Adrenal gland (tissue), 19 donors: ENCODE data around the gene AFAP1L1. TPM values are rescaled to one million over a fixed set of nuclear protein-coding genes. Genes with fewer than 3 reads are reported as not detected.

Experiments used
- DNase-seq, 7 donors: peaks; one replicate each; pipeline ENCODE4 v3.0.0-alpha.2; 2019 to 2020
- H3K27ac ChIP-seq, 5 donors: fragments of 200-600 bp; sonication (generic) in 4 of 5; 1 replicate in 3 of 5; 2 replicates in 2 of 5; pipeline versions ENCODE4 v1.5.1 to v1.8.0; 2016 to 2020; ENCODE audit warnings: mild to moderate bottlenecking in 1 of 5
- H3K27me3 ChIP-seq: fragments of 200-600 bp; 2 replicates; pipeline ENCODE4 v1.8.0; 2021
- H3K36me3 ChIP-seq, 2 donors: fragments of 200-600 bp; replicated peaks in 1 of 2; 1 replicate in 1 of 2; 2 replicates in 1 of 2; pipeline versions ENCODE4 v1.5.1 to v1.8.0; 2018 to 2022
- H3K4me1 ChIP-seq, 2 donors: fragments of 200-600 bp; replicated peaks in 1 of 2; 1 replicate in 1 of 2; 2 replicates in 1 of 2; pipeline versions ENCODE4 v1.5.1 to v1.8.0; 2018 to 2021
- H3K4me3 ChIP-seq, 4 donors: fragments of 200-600 bp; sonication (generic) in 3 of 4; one replicate each; pipeline ENCODE4 v1.5.1; 2016 to 2018
- H3K9me3 ChIP-seq, 3 donors: fragments of 200-600 bp; sonication (generic) in 1 of 3; replicated peaks in 1 of 3; 1 replicate in 2 of 3; 2 replicates in 1 of 3; pipeline versions ENCODE4 v1.5.1 to v1.8.0; 2016 to 2021
- POLR2A ChIP-seq, 2 donors: fragments of 450-650 bp; IDR thresholded peaks; one replicate each; pipeline ENCODE4 v1.6.1; 2017; ENCODE audit warnings: antibody characterized with exemption in 2 of 2, mild to moderate bottlenecking in 2 of 2, moderate library complexity in 1 of 2
- WGBS, 4 donors: extraction: QIAGEN DNeasy Blood & Tissue Kit in 2 of 4; methylation state at CpG; one replicate each; pipeline versions ENCODE4 v1.1.5 to v1.1.7; 2013 to 2017; 5-methylcytosine and 5-hydroxymethylcytosine counted together
- intact Hi-C, 2 donors: fragments of 100-400 bp; cut with DNase I; formaldehyde crosslinking; loops; one replicate each; pipeline versions ENCODE4 v1.14.1 to v1.15.0; 2022 to 2023
- long read RNA-seq, 10 donors: library from polyadenylated mRNA in 3 of 10; unstranded in 2 of 10; stranded (forward) in 1 of 10; transcript quantifications; one replicate each; pipeline ENCODE4 v2.0.0 and lab custom pipeline, GENCODE V29; 2021 to 2026
- polyA plus RNA-seq, 3 donors: library from polyadenylated mRNA; stranded (reverse); fragments of 200-250 nt in 2 of 3; fragments of 350-450 nt in 1 of 3; fragmentation: Illumina TruSeq in 1 of 3; extraction: RNeasy Lipid Tissue Mini Kit (QIAGEN cat#74804) in 1 of 3; gene quantifications; one replicate each; pipeline ENCODE4 v1.2.3, GENCODE V29; 2013 to 2014
- total RNA-seq, 9 donors: library from RNA; depleted of rRNA in 4 of 9; stranded (reverse); fragments of >200 nt in 4 of 9; fragments of 120-200 nt in 1 of 9; fragmentation: NEBNext Ultra II Directional in 1 of 9; extraction: Animal tissue kit (Norgen Biotek cat#: 25700) in 1 of 9; gene quantifications; one replicate each; pipeline versions ENCODE4 v1.1.0 to v1.2.4, GENCODE V29; 2013 to 2023
- TF ChIP-seq, protein P1 (sequence below), 6 experiments: fragments of 450-650 bp in 4 of 6; fragments of 200-600 bp in 2 of 6; sonication (generic) in 1 of 6; IDR thresholded peaks; 1 replicate in 5 of 6; 2 replicates in 1 of 6; pipeline versions ENCODE4 v1.5.1 to v1.8.0; 2016 to 2021; ENCODE audit warnings: antibody characterized with exemption in 6 of 6, mild to moderate bottlenecking in 2 of 6, moderate library complexity in 1 of 6
- donor health status: healthy with polysubstance abuse.
- donor health status: Bipolar disorder and iron deficiency.
- donor health status: DM: yes; HTN: yes; CAD: no.
- donor health status: DM: no; HTN: no; CAD: no.
- donor health status: DM: no; HTN: no; CAD: no.
- donor health status: DM: yes; HTN: yes; CAD: no.

Gene AFAP1L1
- 10 to 100 TPM in 3 of 9 donors, 1 to 10 TPM in 6; 6.2 to 13.4 (median 9.6) TPM for total RNA-seq
- 10 to 100 TPM in 1 of 3 donors, 1 to 10 TPM in 2; 4.3 to 13.4 (median 5.2) TPM for polyA plus RNA-seq
- long read RNA-seq, donor 1, result 0 reads
- long read RNA-seq, donor 2, full-length matches to known transcripts, result 1 of 1 reads
- long read RNA-seq, donor 2, partial matches to known transcripts, result 0 of 1 reads
- long read RNA-seq, donor 2, other reads (novel, unspliced or antisense), result 0 of 1 reads
- long read RNA-seq, donor 3, result 0 reads
- long read RNA-seq, donor 4, full-length matches to known transcripts, result 2 of 3 reads
- long read RNA-seq, donor 4, partial matches to known transcripts, result 0 of 3 reads
- long read RNA-seq, donor 4, other reads (novel, unspliced or antisense), result 1 of 3 reads
- long read RNA-seq, donor 5, full-length matches to known transcripts, result 23 of 32 reads
- long read RNA-seq, donor 5, partial matches to known transcripts, result 1 of 32 reads
- long read RNA-seq, donor 5, other reads (novel, unspliced or antisense), result 8 of 32 reads
- long read RNA-seq, donor 6, partial matches to known transcripts, result 1 of 1 reads
- long read RNA-seq, donor 6, other reads (novel, unspliced or antisense), result 0 of 1 reads
- long read RNA-seq, donor 7, partial matches to known transcripts, result 0 of 1 reads
- long read RNA-seq, donor 7, other reads (novel, unspliced or antisense), result 0 of 1 reads
- long read RNA-seq, donor 8, full-length matches to known transcripts, result 2 of 2 reads
- long read RNA-seq, donor 8, partial matches to known transcripts, result 0 of 2 reads
- long read RNA-seq, donor 8, other reads (novel, unspliced or antisense), result 0 of 2 reads
- long read RNA-seq, donor 9, full-length matches to known transcripts, result 1 of 1 reads
- long read RNA-seq, donor 9, partial matches to known transcripts, result 0 of 1 reads
- long read RNA-seq, donor 9, other reads (novel, unspliced or antisense), result 0 of 1 reads
- long read RNA-seq, donor 10, result 0 reads

DNA sequence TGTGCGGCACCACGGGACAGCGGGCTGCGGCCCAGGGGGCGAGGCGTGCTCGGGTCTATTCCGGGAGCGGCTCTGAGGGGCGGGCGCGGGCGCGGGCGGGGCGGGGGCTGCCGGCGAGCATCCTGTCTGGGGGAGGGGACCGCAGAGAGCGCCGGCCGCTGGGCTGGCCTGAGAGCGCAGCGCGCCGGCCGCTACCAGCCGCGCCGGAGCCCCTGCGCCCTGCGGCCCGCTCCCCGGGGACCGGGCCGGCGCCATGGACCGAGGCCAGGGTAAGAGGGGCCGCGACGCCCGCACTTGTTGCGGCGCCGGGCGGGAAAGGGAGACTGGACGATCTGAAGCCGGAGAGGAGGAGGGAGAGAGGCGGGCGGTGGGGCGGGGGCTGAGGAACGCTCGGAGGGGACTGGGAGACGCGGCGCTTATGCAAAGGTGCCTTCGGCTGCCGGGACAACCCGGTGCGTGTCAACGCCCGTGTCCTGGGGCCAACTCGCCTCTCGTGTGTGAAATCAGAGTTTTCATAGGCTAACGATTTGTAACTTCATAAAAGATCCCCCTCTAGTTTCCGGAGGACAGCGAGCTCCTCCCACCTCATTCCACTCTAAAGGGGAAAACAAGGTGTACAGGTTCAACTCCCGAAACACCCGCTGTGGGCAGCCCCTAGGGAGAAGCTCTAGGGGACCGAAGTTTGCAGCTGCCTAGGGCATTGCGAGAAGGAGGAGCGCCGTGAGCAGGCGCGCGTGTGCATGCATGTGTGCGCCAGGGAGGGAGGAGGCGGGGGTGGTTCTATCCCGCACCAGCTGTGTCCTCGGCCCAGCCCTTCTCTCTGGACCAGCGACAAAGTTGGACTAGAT is at the start of gene AFAP1L1:
Gene AFAP1L1, plus strand, starts transcription at position 144 of the 848 bp plus-strand sequence. Its CDS starts 110 bp downstream, at position 254.
- peak within 1 kb of the TSS in 4 of 5 donors; percentile 20 to 81 (median 52) for H3K27ac ChIP-seq
- H3K36me3 ChIP-seq, result no peaks in the 10 kb centered on the region
- peak; percentile 30 to 75 (median 46) for DNase-seq
- peaks cover 0 to 12% (median 0%) of the 10 kb centered on the region in 3 donors for H3K9me3 ChIP-seq
- H3K4me3 ChIP-seq, result peak within 1 kb of the TSS in 2 of 4 donors; percentile 42 to 67
- WGBS, 4 donors, result 0% methylated on average over 5 to 81 of the region's 81 CpGs
- TF ChIP-seq, protein P1, sequence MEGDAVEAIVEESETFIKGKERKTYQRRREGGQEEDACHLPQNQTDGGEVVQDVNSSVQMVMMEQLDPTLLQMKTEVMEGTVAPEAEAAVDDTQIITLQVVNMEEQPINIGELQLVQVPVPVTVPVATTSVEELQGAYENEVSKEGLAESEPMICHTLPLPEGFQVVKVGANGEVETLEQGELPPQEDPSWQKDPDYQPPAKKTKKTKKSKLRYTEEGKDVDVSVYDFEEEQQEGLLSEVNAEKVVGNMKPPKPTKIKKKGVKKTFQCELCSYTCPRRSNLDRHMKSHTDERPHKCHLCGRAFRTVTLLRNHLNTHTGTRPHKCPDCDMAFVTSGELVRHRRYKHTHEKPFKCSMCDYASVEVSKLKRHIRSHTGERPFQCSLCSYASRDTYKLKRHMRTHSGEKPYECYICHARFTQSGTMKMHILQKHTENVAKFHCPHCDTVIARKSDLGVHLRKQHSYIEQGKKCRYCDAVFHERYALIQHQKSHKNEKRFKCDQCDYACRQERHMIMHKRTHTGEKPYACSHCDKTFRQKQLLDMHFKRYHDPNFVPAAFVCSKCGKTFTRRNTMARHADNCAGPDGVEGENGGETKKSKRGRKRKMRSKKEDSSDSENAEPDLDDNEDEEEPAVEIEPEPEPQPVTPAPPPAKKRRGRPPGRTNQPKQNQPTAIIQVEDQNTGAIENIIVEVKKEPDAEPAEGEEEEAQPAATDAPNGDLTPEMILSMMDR (IDR thresholded peaks at IDR 0.05), result no peak
- TF ChIP-seq POLR2A (IDR thresholded peaks at IDR 0.05), result no peak
- intact Hi-C loops, result no loop called here
- peaks cover 21% of the 10 kb centered on the region for H3K27me3 ChIP-seq
- no peaks in the 10 kb centered on the region for H3K4me1 ChIP-seq

GRCh38 chr5:149223081-149223848 is 48.4 kb upstream of the AFAP1L1 start:
- H3K36me3 ChIP-seq, result no peaks in the 10 kb centered on the region
- no peak for TF ChIP-seq POLR2A (IDR thresholded peaks at IDR 0.05)
- TF ChIP-seq, protein P1 (IDR thresholded peaks at IDR 0.05), result no peak
- intact Hi-C loops, result no loop called here

DNA sequence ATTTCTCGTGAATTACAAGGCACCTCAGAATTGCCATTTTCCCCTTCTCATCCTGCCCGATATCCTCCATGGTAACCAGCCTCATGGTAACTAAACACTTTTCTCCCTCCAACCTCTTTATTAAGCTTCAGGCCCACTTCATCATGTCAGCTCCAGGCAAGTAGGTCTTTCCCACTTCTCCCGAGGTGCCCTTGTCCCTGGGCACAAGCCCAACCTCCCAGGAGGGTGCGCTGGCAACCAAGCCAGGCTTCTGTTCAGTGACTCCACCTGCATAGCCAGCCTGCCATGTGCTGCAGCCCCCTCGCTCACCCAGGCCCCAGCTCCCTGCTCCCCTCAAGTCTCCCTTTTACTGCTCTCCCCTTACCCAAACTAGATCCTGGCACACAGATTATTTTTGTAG is 47.4 kb upstream of the AFAP1L1 start:
- TF ChIP-seq, protein P1 (IDR thresholded peaks at IDR 0.05), result no peak
- TF ChIP-seq POLR2A (IDR thresholded peaks at IDR 0.05), result no peak
- DNase-seq, result no peak
- H3K27me3 ChIP-seq, result no peaks in the 10 kb centered on the region
- no peak overlapping the region for H3K4me3 ChIP-seq
- H3K36me3 ChIP-seq, result no peaks in the 10 kb centered on the region
- H3K9me3 ChIP-seq, result no peaks in the 10 kb centered on the region
- H3K27ac ChIP-seq, result no peak overlapping the region
- peaks cover 6 to 15% of the 10 kb centered on the region in 2 donors for H3K4me1 ChIP-seq
- WGBS, 4 donors, result 80 to 87% (median 83%) methylated on average over 5 of the region's 5 CpGs
- intact Hi-C loops, result no loop called here

More at GRCh38 chr5:149223081-149223848, 48.4 kb upstream of the AFAP1L1 start:
- DNase-seq, result peak in 3 of 7 donors; percentile 22 to 41 (median 29)
- H3K27me3 ChIP-seq, result no peaks in the 10 kb centered on the region
- H3K9me3 ChIP-seq, result no peaks in the 10 kb centered on the region
- H3K4me1 ChIP-seq, result peaks cover 6 to 13% of the 10 kb centered on the region in 2 donors
- no peak overlapping the region for H3K4me3 ChIP-seq
- 80 to 84% (median 82%) methylated on average over 11 of the region's 11 CpGs for WGBS, 4 donors
- peak overlapping the region in 2 of 5 donors; percentile 4 to 57 for H3K27ac ChIP-seq
